ENCODE results near the gene RAB3IP.
"Not testable (repeated sequence)": the region's sequence is repeated elsewhere in the genome, so short reads cannot be mapped to it uniquely, and the experiment has no call there.

The RAB3IP gene

DNA sequence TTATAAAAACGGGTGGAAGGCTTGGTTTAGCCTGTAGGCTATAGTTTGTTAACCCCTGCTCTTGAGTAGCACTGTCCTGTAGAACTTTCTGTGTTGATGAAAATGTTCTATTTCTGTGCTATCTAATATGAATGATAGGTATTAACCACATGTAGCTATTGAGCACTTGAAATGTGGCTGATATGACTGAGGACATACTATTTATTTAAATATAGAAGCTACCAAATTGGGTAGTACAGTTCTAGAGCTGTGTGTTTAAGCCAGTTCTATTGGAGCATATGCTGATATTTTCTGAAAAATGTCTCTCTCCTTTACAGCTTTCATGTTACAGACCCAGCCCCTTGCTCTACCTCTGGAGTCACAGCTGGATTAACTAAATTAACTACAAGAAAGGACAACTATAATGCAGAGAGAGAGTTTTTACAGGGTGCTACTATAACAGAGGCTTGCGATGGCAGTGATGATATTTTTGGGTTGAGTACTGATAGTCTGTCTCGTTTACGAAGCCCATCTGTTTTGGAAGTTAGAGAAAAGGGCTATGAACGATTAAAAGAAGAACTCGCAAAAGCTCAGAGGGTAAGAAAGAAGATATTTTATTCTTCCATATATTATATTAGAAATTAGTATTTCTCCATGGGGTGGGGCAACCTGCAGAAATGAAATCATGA lies 17.6 kb downstream of the RAB3IP start:
- DNase-seq (ENCODE audit: low spot score): no peak

DNA sequence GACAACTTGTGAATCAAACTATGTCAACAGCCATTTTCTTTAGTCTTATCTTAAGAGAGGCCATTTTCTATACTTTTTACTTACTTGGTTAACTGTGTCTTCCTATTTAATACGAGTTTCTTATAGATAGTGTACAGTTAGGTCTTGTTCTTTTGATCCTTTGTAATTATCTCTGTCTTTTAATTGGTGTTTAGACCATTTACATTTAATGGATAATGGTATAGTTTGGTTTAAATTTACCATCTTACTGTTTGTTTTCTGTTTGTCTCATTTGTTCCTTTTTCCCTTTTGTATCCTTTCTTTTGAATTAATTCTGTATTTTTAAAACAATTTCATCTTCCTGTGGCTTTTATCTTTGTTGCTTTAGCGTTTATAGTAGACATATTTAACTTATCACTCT lies 19.4 kb downstream of the RAB3IP start:
- no peak for DNase-seq (ENCODE audit: low spot score)

DNA sequence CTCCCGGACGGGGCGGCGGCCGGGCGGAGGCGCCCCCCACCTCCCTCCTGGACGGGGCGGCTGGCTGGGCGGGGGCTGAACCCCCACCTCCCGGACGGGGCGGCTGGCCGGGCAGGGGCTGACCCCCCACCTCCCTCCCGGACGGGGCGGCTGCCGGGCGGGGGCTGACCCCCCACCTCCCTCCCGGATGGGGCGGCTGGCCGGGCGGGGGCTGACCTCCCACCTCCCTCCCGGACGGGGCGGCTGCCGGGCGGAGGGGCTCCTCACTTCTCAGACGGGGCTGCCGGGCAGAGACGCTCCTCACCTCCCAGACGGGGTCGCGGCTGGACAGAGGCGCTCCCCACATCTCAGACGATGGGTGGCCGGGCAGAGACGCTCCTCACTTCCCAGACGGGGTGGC lies 20.9 kb downstream of the RAB3IP start:
- not testable (repeated sequence) for DNase-seq (ENCODE audit: low spot score)

DNA sequence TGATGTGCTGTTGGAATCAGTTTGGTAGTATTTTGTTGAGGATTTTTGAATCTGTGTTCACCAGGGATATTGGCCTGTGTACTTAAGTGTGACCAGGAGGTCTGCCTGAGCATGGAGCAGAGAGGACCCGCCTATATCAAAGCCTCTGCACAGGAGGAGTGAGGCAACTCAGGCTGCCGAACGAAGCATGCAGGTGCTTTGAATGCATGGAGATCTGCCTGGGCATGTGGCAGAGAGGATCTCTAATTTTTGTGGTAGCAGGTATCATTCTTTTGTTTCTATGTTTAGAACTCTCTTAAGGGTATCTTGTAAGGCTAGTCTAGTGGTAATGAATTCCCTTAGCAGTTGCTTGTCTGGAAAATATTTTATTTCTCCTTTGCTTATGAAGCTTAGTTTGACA lies 26.9 kb downstream of the RAB3IP start:
- DNase-seq (ENCODE audit: low spot score): no peak

DNA sequence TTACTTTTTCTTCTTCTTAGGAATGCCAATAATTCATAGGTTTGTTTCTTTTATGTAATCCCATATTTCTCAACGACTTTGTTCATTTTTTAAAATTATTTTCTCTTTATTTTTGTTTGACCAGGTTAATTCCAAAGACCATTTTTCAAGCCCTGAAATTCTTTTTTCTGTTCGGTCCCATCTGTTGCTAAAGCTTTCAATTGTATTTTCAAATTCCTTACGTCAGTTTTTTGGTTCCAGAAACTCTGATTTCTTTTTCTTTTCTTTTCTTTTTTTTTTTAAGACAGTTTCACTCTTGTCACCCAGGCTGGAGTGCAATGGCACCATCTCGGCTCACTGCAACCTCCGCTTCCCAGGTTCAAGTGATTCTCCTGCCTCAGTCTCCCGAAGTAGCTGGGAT lies 27.6 kb downstream of the RAB3IP start:
- DNase-seq (ENCODE audit: low spot score): no peak

DNA sequence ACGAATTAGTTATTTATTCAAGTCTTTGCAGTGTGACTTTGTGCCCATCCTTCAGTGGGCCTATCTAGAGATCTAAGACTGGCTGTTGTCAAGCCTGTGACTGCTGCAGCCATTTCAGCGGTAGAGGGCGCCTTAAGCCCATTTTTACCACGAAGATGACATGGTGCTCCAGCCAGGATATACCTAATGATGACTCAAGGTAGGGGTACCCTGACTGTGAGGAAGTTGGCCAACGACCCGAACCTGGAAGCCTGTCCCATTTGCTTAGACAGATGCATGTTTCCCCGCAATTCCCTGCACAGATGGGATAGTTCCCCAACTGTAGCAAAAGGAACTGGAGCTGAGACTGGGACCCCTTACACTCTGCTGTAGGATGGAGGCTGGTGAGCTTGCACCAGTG lies 41.3 kb downstream of the RAB3IP start:
- peak; percentile 11 for DNase-seq (ENCODE audit: low spot score)

DNA sequence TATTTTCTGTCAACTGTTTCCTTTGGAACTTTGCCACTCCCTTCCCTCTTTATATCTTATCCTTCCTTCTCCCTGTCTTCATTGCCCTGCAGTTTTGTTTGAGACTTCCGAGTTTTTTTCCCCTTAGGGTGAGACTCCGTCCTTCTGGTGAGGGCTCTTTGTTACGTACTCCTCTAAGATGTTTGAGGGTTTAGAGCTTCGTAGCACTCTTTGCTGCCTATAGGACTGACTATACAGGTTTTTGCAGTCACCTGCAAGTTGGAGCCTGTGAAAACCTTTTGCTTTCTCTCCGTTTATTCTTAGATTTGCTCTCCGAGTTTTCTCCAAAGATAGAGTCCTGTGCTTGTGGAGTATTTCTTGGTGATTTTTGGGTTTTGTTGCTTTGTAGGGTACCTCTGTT lies 44.7 kb downstream of the RAB3IP start:
- no peak for DNase-seq (ENCODE audit: low spot score)

DNA sequence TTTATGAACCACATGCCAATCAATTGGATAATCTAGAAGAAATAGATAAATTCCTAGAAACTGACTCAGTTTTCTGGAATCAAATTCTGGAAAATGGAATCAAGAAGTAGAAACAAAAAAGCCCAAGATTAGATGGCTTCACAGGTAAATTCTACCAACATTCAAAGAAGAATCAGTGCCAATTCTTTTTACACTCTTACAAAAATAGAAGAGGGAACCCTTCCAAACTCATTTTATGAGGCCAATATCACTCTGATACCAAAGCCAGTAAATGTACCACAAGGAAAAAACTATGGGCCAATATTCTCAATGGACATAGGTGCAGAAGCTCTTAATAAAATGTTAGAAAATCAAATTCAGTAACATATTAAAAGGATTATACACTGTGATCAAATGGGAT lies 50.7 kb downstream of the RAB3IP start:
- DNase-seq (ENCODE audit: low spot score): no peak

DNA sequence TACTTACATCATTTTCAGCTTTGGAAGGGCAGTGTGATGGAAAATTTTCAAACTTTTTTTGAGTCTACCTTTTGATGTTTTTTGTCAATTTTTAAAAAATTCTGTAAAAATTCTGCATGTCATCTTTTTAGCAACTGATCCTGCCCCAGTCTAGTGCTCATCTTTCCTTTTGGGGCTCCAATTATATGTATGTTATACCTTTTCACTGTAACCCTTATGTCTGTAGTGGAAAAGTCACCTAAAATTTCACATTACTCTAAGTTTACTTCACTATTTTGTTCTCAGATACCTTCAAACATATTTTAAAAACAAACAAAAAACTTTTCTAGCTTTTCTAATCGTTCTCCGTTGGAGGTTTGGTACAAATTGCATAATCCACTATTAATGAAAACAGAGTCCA lies 53.9 kb downstream of the RAB3IP start:
- no peak for DNase-seq (ENCODE audit: low spot score)

DNA sequence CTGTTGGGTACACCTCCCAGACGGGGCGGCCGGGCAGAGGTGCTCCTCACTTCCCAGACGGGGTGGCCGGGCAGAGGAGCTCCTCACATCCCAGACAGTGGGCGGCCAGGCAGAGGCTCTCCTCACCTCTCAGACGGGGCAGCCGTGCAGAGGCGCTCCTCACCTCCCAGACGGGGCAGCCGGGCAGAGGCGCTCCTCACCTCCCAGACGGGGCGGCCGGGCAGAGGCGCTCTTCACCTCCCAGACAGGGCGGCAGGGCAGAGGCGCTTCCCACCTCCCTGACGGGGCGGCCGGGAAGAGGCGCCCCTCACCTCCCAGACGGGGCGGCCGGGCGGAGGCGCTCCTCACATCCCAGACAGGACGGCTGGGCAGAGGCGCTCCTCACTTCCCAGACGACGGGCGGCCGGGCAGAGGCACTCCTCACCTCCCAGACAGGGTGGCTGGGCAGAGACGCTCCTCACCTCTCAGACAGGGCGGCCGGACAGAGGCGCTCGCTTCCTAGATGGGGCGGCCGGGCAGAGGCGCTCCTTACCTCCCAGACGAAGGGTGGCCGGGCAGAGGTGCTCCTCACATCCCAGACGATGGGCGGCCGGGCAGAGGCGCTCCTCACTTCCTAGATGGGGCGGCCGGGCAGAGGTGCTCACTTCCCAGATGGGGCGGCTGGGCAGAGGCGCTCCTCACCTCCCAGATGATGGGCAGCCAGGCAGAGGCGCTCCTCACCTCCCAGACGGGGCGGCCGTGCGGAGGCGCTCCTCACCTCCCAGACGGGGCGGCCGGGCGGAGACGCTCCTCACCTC lies 68.6 kb downstream of the RAB3IP start:
- not testable (repeated sequence) for DNase-seq (ENCODE audit: low spot score)

DNA sequence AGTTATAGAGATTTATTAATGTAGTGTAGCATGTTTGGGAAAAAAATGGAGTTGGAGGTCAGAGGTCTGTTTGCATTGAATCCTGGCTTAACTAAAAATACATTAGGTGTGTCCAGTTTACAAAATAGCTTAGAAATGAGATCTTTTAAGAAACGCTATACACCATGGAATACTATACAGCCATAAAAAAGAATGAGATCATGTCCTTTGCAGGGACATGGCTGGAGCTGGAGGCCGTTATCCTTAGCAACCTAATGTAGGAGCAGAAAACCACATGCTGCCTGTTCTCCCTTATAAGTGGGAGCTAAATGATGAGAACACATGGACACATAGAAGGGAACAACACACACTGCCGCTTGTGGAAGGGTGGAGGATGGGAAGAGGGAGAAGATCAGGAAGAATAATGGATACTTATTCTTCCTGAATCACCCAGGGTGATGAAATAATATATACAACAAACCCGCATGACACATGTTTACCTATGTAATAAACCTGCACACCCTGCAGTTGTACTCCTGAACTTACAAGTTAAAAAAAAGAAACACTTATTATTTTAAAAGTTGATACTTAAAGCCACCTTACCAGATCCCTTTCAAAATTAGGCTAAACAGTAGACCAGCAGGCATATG lies 72.3 kb downstream of the RAB3IP start:
- DNase-seq (ENCODE audit: low spot score): no peak

DNA sequence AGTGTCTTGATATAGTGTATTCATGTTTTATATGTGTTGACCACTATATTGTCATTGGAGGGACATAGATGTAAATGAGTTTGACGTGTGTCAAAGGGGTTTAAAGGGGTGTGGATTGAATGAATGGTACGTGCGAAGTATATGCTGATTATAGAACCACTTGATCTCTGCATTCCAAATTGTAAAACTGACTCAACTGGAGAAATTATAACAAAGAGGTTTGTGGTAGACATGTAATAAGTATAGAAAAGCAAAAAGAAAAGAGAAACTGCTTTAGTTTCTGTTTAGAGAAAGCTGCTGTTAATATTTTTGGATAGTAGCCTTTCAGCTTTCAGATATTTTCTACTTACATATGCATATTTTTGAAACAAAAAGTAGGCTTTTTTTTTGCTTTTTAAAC lies 77.4 kb downstream of the RAB3IP start:
- DNase-seq (ENCODE audit: low spot score): no peak

DNA sequence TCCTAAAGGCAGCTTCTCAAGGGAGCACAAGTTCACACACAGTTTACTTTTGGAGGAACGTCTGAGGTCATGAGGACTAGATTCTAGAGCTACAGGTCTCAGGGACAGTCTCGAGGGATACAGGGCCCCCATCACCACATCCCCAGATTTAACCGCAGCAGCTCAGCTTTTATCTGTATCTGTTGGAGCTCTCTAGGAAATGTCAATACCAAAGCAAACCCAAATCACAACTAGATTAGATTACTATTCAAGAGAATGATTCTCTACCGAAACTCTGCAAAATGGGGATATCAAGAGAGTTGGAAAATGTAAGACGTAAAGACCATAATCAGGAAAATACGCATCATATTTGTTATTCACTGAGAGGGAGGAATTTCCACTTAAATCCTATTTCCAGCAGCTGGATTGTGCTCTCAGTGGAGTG lies 82.4 kb downstream of the RAB3IP start:
- no peak for DNase-seq (ENCODE audit: low spot score)

DNA sequence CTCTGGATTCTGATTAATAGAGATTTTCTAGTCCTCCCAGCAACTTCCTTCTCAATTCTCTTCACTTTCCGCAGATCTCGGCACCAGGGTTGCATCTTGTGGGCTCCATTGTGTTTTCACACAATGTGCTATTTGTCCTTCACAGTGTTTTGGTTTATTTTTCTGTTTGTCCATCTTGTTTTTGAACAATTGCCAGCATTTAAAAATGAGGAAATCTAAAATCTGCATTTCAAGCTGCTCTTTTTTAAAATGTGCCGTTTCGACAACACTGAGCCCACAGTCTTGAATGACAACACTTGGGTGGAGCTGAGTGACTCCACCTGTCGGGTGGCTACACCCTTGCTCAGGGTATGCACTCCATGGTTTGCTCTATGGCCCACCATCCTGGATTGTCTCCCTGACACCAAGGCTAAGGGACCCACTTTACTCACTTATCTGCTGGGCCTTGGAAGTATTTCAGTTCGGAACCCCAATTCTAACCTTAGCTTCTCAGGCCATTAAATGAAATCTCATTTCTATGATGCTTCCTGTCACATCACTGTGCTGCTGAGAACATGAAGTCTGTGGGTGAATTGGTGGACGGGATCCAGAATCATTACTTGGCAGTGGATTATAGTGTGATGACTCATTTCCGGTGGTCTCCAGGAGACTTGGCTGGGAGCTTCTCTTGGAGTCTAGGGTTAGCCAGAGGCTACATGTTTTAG lies 82.9 kb downstream of the RAB3IP start:
- DNase-seq (ENCODE audit: low spot score): peak; percentile 12

DNA sequence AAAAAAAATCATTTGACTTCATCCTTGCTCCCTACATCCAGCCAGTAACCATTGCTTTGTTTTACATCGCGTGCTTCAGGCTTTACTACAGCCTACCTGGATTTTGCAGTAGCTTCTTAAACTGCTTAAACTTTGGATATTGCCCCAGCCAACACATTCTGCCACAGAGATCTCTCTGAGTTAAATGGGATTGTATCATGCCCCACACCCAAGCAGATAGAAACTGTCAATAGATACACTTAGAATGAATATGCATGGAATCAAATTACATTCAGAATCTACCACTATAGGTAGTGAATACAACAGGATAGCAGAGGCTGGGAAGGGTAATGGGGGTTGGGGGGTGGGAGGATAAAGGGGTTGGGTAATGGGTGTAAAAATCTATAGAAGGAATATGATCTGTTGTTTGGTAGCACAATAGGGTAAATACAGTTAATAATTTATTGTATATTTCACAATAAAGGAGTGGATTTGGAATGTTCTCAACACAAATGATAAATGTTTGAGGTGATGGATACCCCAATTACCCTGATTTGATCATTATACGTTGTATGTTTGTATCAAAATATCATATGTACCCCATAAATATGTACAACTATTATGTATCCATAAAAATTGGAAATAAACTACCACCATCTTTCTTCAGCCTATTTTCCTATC lies 83.7 kb downstream of the RAB3IP start:
- no peak for DNase-seq (ENCODE audit: low spot score)

DNA sequence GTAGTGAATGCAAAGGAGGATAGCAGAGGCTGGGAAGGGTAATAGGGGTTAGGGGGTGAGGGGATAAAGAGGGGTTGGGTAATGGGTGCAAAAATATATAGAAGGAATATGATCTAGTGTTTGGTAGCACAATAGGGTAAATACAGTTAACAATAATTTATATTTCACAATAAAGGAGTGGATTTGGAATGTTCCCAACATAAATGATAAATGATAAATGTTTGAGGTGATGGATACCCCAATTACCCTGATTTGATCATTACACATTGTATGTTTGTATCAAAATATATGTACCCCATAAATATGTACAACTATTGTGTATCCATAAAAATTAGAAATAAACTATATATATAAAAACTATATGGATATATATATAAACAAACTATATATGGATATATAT lies 85.4 kb downstream of the RAB3IP start:
- DNase-seq (ENCODE audit: low spot score): no peak

DNA sequence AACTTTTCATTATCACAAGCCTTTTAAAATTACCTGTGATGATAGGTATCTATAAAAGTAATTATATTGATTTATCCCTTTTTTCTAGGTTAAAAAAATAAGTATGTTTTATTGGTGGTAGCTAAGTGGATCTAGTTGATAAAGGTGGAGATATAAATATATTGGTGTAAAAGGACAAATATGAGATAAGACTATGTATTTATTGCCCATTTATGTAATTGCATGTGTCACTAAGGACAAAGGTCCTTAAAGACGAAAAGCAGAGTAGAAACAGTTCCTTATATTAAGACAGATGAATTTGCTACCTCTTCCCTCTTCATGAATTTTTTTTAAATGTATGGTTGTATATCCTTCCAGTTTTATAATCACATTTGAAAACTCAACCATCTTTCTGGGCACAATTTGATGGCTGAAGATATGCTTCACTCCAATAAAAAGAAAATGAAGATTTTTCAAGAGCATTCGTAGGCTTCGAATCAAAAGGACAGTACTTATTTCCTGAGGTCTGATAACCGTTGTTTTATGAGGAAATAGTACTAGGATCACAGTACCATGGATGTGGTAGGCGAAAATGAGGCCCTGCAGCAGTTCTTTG lies 86.4 kb downstream of the RAB3IP start, which contains the start of gene MYRFL:
TSS of gene MYRFL (plus strand) at position 262 of the 595 bp plus-strand sequence. CDS start at position 553, 291 bp downstream.
- DNase-seq (ENCODE audit: low spot score): no peak

DNA sequence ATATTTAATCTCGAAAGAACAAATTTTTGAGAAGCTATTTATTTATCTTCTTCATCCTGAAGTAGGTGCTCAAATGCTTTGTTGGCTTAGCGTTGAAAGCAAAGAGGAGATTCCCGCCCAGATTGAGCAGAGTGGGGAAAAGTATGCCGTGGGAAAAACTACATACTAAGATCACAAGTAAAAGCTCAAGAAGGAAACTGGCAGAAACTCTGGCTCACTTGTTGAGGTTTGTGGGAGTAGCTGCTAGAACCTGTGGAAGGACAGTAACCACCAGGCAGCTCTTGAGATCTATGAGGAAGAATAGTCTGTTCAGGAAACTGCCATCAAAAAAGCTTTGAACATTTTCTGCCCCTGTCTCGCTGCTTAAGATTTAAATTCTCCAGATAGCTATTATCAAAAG lies 90.2 kb downstream of the RAB3IP start:
- no peak for DNase-seq (ENCODE audit: low spot score)

DNA sequence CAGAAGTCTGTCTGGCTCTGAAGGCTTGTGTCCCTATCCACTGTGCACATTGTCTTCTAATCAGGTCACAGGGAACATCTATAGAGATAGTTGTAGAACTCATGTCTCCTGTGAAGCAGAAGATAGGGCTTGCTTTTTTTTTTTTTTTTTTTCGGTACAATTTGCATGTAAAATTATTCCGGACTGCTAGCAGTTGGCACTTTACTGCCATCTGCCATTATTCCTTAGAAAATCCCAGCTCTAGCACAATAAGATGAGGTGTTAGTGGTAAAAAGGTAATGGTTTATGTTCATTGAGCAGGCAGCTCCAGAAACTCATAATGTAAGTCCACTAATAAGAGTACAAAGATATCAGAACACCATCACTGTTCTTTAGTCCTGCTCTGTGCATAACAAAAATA lies 95.0 kb downstream of the RAB3IP start:
- DNase-seq (ENCODE audit: low spot score): no peak

DNA sequence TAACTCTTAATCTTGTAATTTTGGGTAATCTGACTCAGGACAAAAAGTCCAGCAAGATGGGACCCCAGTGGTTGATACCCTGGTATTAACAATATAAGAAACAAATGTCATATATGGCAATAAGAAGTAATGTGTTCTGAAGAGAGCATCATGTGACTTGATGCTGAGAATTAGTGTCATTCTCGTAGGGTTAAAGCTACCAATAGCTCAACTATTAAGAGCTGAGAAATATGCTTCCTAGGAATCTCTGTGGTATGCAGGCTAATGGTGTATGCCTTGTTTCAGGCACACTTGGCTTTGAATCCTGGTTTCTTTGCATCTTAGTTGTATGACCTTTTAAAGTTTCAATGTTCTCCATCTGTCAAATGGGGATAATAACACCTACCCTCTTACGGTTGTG lies 95.5 kb downstream of the RAB3IP start:
- no peak for DNase-seq (ENCODE audit: low spot score)

DNA sequence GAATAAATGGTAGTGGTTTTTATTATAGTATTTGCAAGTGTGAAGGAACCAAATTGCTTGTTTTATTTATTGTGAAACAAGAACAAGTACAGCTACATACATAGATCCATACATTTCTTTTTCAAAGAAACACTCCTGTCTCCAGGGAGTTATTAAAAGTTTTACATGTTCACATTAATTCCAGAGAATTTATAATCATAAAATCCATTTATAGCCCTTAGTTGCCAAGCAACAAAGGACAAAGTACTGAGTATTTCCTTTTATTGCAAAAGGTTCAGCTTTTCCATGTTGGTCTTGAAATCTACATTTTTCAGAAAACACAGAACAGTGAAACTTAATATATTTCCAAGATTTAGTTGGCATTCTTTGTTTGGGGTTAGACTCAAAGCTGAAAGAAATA lies 95.9 kb downstream of the RAB3IP start:
- DNase-seq (ENCODE audit: low spot score): no peak

DNA sequence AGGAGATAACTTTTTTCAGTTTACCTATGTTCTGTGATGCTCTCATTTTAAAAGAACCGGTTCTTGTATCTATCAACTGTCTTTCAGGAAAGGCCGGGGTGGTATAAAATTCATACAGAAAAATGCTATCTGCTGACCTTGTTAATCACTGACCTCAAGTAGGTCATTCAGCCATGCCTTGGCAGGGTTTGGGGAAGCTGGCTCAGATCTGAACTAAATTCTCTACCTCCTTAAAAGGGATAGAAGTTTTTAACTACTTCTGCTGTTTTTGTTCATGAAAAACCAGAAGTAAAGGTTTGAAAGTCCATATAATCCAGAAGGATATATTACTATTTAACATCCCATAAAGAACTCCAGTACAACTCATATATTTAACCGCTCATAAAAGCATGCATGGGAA lies 96.4 kb downstream of the RAB3IP start:
- DNase-seq (ENCODE audit: low spot score): no peak

All from AG20443 (cell line).